MM.1S (cell line): Measurements from ENCODE around the gene MR1.

Experiments
- DNase-seq: peaks from one replicate; pipeline ENCODE4 v3.0.0-alpha.2; 2015
- H2AFZ ChIP-seq: fragments of 300-600 bp; sonication (generic); 2 replicates; pipeline ENCODE4 v1.6.0; 2016; ENCODE audit warnings: antibody characterized with exemption, low read length
- H3F3A ChIP-seq: fragments of 300-600 bp; sonication (generic); 2 replicates; pipeline ENCODE4 v1.6.1; 2016; ENCODE audit warnings: mild to moderate bottlenecking, antibody characterized with exemption, low read length, moderate library complexity, mixed read lengths; ENCODE audit not compliant: insufficient read depth
- H3K27ac ChIP-seq: fragments of 300-600 bp; sonication (generic); 2 replicates; pipeline ENCODE4 v1.5.1; 2016; ENCODE audit warnings: mild to moderate bottlenecking, low read length
- H3K27me3 ChIP-seq: fragments of 300-600 bp; sonication (generic); replicated peaks from 2 replicates; pipeline ENCODE4 v1.6.0; 2016; ENCODE audit warnings: low read length; ENCODE audit not compliant: insufficient read depth
- H3K36me3 ChIP-seq: fragments of 300-600 bp; sonication (generic); replicated peaks from 2 replicates; pipeline ENCODE4 v1.6.1; 2016; ENCODE audit warnings: mild to moderate bottlenecking, low read length, mixed read lengths; ENCODE audit not compliant: insufficient read depth
- H3K4me1 ChIP-seq: fragments of 300-600 bp; sonication (generic); 2 replicates; pipeline ENCODE4 v1.6.1; 2016; ENCODE audit warnings: low read length, mixed read lengths
- H3K4me2 ChIP-seq: fragments of 300-600 bp; sonication (generic); 2 replicates; pipeline ENCODE4 v1.6.0; 2016; ENCODE audit warnings: low read depth, low read length
- H3K4me3 ChIP-seq: fragments of 300-600 bp; sonication (generic); 2 replicates; pipeline ENCODE4 v1.5.1; 2016; ENCODE audit warnings: low read length, mixed read lengths
- H3K79me2 ChIP-seq: fragments of 300-600 bp; sonication (generic); 2 replicates; pipeline ENCODE4 v1.6.1; 2016; ENCODE audit warnings: mixed run types, low read length, mixed read lengths
- H3K9ac ChIP-seq: fragments of 300-600 bp; sonication (generic); 2 replicates; pipeline ENCODE4 v1.6.1; 2016; ENCODE audit warnings: low read length, mixed read lengths
- H3K9me2 ChIP-seq: fragments of 300-600 bp; sonication (generic); replicated peaks from 2 replicates; pipeline ENCODE4 v1.6.1; 2016; ENCODE audit warnings: mild to moderate bottlenecking, low read length, mixed read lengths; ENCODE audit not compliant: insufficient read depth
- H3K9me3 ChIP-seq: fragments of 300-600 bp; sonication (generic); replicated peaks from 2 replicates; pipeline ENCODE4 v1.6.1; 2016; ENCODE audit warnings: mild to moderate bottlenecking, low read length, mixed read lengths; ENCODE audit not compliant: insufficient read depth
- H4K20me1 ChIP-seq: fragments of 300-600 bp; sonication (generic); 2 replicates; pipeline ENCODE4 v1.6.1; 2016; ENCODE audit warnings: mild to moderate bottlenecking, low read length, moderate library complexity, mixed read lengths; ENCODE audit not compliant: insufficient read depth
- EZH2 ChIP-seq: fragments of 300-600 bp; sonication (generic); optimal IDR thresholded peaks from 2 replicates; pipeline ENCODE3; 2017; ENCODE audit warnings: low read depth, mild to moderate bottlenecking, antibody characterized with exemption, low read length, mixed read lengths
- EZH2phosphoT487 ChIP-seq: fragments of 300-600 bp; sonication (generic); IDR thresholded peaks from 2 replicates; pipeline ENCODE4 v1.6.1; 2018; ENCODE audit warnings: antibody characterized with exemption, low read length
- TF ChIP-seq, protein P1 (sequence below): fragments of 300-600 bp; sonication (generic); IDR thresholded peaks from 2 replicates; pipeline ENCODE4 v1.5.1; 2016; ENCODE audit warnings: antibody characterized with exemption, low read length, mixed read lengths

The MR1 gene

DNA sequence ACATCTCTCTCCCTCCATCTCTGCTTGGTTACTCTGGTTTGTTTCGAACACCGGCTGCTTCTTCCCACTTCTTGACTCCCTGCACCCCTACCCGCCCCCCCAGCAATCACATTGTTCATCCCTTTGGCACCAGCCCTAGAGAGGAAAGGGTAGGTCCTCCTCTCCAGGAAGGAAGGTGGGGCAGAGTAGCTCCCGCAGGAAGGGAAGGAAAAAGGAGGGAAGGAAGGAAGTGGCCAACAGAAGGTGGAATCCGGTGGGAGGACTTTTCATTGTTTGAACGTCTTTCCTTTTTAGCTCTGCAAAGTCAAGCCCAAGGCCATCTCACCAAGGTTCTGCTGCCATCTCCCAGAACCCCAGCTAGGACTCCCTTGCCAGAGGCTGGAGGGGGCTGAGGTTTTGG is 72.7 kb downstream of the MR1 start:
- no peaks in the 10 kb centered on the region for H3K79me2 ChIP-seq
- peaks cover 20% of the 10 kb centered on the region for H3K27me3 ChIP-seq
- H3F3A ChIP-seq, result 0 out of 2 replicates have a peak, but pooled peaks cover 13% of the 10 kb centered on the region
- H3K27ac ChIP-seq, result no peak overlapping the region
- no peaks in the 10 kb centered on the region for H4K20me1 ChIP-seq
- no peaks in the 10 kb centered on the region for H3K9me3 ChIP-seq
- H3K4me2 ChIP-seq, result no peak overlapping the region
- no peaks in the 10 kb centered on the region for H3K36me3 ChIP-seq
- DNase-seq, result no peak
- TF ChIP-seq EZH2phosphoT487 (no peak), EZH2 (no peak)
- TF ChIP-seq, protein P1, sequence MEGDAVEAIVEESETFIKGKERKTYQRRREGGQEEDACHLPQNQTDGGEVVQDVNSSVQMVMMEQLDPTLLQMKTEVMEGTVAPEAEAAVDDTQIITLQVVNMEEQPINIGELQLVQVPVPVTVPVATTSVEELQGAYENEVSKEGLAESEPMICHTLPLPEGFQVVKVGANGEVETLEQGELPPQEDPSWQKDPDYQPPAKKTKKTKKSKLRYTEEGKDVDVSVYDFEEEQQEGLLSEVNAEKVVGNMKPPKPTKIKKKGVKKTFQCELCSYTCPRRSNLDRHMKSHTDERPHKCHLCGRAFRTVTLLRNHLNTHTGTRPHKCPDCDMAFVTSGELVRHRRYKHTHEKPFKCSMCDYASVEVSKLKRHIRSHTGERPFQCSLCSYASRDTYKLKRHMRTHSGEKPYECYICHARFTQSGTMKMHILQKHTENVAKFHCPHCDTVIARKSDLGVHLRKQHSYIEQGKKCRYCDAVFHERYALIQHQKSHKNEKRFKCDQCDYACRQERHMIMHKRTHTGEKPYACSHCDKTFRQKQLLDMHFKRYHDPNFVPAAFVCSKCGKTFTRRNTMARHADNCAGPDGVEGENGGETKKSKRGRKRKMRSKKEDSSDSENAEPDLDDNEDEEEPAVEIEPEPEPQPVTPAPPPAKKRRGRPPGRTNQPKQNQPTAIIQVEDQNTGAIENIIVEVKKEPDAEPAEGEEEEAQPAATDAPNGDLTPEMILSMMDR, result no peak
- no peak overlapping the region for H3K4me3 ChIP-seq
- H2AFZ ChIP-seq, result no peak overlapping the region
- peaks cover 18% of the 10 kb centered on the region for H3K4me1 ChIP-seq
- H3K9me2 ChIP-seq, result no peaks in the 10 kb centered on the region
- no peak overlapping the region for H3K9ac ChIP-seq

DNA sequence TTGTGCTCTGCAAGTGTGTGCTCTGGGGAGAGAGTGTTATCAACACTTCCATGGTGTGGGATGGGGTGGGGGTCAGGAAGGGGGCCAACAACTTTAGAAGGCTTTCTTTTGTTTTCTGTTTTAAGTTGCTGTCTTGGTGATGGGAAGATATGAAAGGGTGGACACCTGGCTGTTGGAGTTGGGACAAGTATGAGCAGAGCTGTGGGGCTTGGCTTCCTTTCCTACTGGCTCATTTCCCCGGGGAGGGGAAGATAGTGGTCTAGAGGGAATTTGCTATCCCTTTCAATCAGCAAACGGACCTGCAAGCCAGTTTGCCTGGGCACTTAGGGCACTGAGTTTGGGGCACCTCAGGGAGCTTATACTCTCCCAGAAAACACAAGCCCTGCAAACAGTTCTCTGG is 73.9 kb downstream of the MR1 start:
- H3K27ac ChIP-seq, result no peak overlapping the region
- H3K4me3 ChIP-seq, result no peak overlapping the region
- no peaks in the 10 kb centered on the region for H3K9me2 ChIP-seq
- no peak for DNase-seq
- H3K27me3 ChIP-seq, result peaks cover 20% of the 10 kb centered on the region
- no peak overlapping the region for H3K4me2 ChIP-seq
- no peaks in the 10 kb centered on the region for H3K36me3 ChIP-seq
- no peak overlapping the region for H3K9ac ChIP-seq
- TF ChIP-seq EZH2phosphoT487 (no peak), EZH2 (no peak)
- TF ChIP-seq, protein P1, result no peak
- H3K79me2 ChIP-seq, result no peaks in the 10 kb centered on the region
- H4K20me1 ChIP-seq, result no peaks in the 10 kb centered on the region
- 0 out of 2 replicates have a peak, but pooled peaks cover 13% of the 10 kb centered on the region for H3F3A ChIP-seq
- no peaks in the 10 kb centered on the region for H3K9me3 ChIP-seq
- H3K4me1 ChIP-seq, result peaks cover 23% of the 10 kb centered on the region
- no peak overlapping the region for H2AFZ ChIP-seq

DNA sequence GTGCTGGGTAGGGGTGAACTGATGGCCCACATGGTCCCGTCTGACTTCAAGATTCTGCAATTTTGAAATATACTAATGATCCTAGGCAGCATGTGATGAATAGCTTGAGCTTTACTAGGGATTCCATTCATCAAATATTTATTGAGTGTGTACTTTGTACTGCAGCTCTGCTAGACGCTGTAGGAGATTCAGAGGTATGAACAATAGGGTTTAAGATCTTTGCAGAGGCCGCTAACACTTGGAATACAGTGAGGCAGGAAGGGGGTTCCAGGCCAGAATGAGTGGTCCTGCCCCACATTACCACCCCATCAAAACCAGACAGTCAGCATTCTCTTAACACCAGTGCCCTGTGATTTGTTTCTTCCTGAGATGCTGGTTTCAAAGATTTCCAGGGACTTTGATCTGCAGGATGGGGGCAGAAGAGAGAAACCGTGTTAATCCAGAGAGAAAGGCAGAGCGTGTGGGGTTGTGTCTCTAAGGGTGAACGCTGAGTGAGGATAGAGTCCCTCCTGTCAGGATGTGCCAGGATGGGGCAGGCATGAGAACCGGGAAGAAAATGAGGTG is 74.6 kb downstream of the MR1 start:
- Histone ChIP-seq H3K9me2 (no peaks in the 10 kb centered on the region), H2AFZ (no peak overlapping the region), H3K9me3 (no peaks in the 10 kb centered on the region), H3K36me3 (no peaks in the 10 kb centered on the region), H3K4me3 (no peak overlapping the region), H3K4me2 (no peak overlapping the region), H4K20me1 (no peaks in the 10 kb centered on the region), H3K27ac (no peak overlapping the region), H3F3A (0 out of 2 replicates have a peak, but pooled peaks cover 13% of the 10 kb centered on the region), H3K9ac (no peak overlapping the region), H3K4me1 (peaks cover 28% of the 10 kb centered on the region), H3K27me3 (peaks cover 20% of the 10 kb centered on the region), H3K79me2 (no peaks in the 10 kb centered on the region)
- TF ChIP-seq, protein P1, result no peak
- TF ChIP-seq EZH2phosphoT487, result no peak
- no peak for TF ChIP-seq EZH2
- DNase-seq, result no peak
